H1 (cell line): ENCODE data around the gene NCAPD3. TPM values are rescaled to one million over a fixed set of nuclear protein-coding genes. Genes with fewer than 3 reads are reported as not detected.
A peak's percentile ranks its signal among the peaks of the same experiment; 100 is the strongest.

Experiments
- CBX5 ChIP-seq: fragments of 300-800, 300-1000 bp; sonication (generic); IDR thresholded peaks from 2 replicates; pipeline ENCODE4 v1.7.1; 2016; ENCODE audit warnings: antibody characterized with exemption, low read length, low read depth
- CHD2 ChIP-seq: IDR thresholded peaks from 2 replicates; pipeline ENCODE4 v1.6.1; 2012; ENCODE audit warnings: low read length, improper control_type of control experiment
- CTBP2 ChIP-seq: IDR thresholded peaks from 2 replicates; pipeline ENCODE4 v1.7.0; 2011; ENCODE audit warnings: borderline replicate concordance, mild to moderate bottlenecking, moderate library complexity, mixed read lengths, low read length; ENCODE audit not compliant: insufficient read depth, insufficient read length
- EGR1 ChIP-seq: IDR thresholded peaks from 2 replicates; pipeline ENCODE4 v1.6.1; 2011; ENCODE audit warnings: low read depth, low read length, borderline replicate concordance
- FOSL1 ChIP-seq: IDR thresholded peaks from 2 replicates; pipeline ENCODE4 v1.6.1; 2011; ENCODE audit warnings: mild to moderate bottlenecking, low read depth, low read length, moderate library complexity; ENCODE audit not compliant: insufficient read depth
- GABPA ChIP-seq: IDR thresholded peaks from 2 replicates; pipeline ENCODE4 v1.6.1; 2011; ENCODE audit warnings: mild to moderate bottlenecking, low read length, moderate library complexity, borderline replicate concordance; ENCODE audit not compliant: insufficient read depth
- GTF2F1 ChIP-seq: IDR thresholded peaks from 2 replicates; pipeline ENCODE4 v1.6.1; 2012; ENCODE audit warnings: low read depth, low read length, improper control_type of control experiment, borderline replicate concordance
- KDM1A ChIP-seq: fragments of 200-600, 300-600 bp; sonication (generic); IDR thresholded peaks from 2 replicates; pipeline ENCODE4 v1.7.1; 2016; ENCODE audit warnings: mild to moderate bottlenecking, low read length, borderline replicate concordance
- POLR2A ChIP-seq, 2 experiments: IDR thresholded peaks; 1 replicate in 1 of 2; 2 replicates in 1 of 2; pipeline ENCODE4 v1.6.1; 2011; ENCODE audit warnings: low read depth in 2 of 2, low read length in 2 of 2, mild to moderate bottlenecking in 2 of 2; ENCODE audit errors: control extremely low read depth in 1 of 2
- POLR2AphosphoS5 ChIP-seq: IDR thresholded peaks from 2 replicates; pipeline ENCODE4 v1.6.1; 2011; ENCODE audit warnings: low read depth, low read length
- RNF2 ChIP-seq: fragments of 200-900, 300-1000 bp; sonication (generic); IDR thresholded peaks from 2 replicates; pipeline ENCODE4 v1.7.1; 2016; ENCODE audit warnings: borderline replicate concordance, low read depth, mild to moderate bottlenecking, antibody characterized with exemption, low read length; ENCODE audit not compliant: poor library complexity, severe bottlenecking; ENCODE audit errors: missing control alignments
- RXRA ChIP-seq: IDR thresholded peaks from 2 replicates; pipeline ENCODE4 v1.6.1; 2011; ENCODE audit warnings: low read depth, mild to moderate bottlenecking, low read length, moderate library complexity; ENCODE audit not compliant: insufficient read depth
- SAP30 ChIP-seq: fragments of 300-600 bp; sonication (generic); IDR thresholded peaks from 2 replicates; pipeline ENCODE4 v1.7.1; 2012; ENCODE audit warnings: low read length, moderate library complexity, mild to moderate bottlenecking, inconsistent platforms; ENCODE audit not compliant: insufficient read depth, insufficient replicate concordance
- SIRT6 ChIP-seq: IDR thresholded peaks from one replicate; pipeline ENCODE4 v1.7.1; 2012; ENCODE audit warnings: low read length, inconsistent platforms
- SP1 ChIP-seq: IDR thresholded peaks from 2 replicates; pipeline ENCODE4 v1.6.1; 2011; ENCODE audit warnings: low read depth, low read length
- SRF ChIP-seq: IDR thresholded peaks from 2 replicates; pipeline ENCODE4 v1.6.1; 2011; ENCODE audit warnings: mild to moderate bottlenecking, low read depth, low read length, moderate library complexity
- SUZ12 ChIP-seq: fragments of 200-600 bp; sonication (generic); IDR thresholded peaks from 2 replicates; pipeline ENCODE4 v1.6.1; 2012; ENCODE audit warnings: mild to moderate bottlenecking, inconsistent platforms, low read length, moderate library complexity, mixed read lengths
- TAF7 ChIP-seq: optimal IDR thresholded peaks from 2 replicates; pipeline ENCODE3; 2011; ENCODE audit warnings: low read depth, mild to moderate bottlenecking, inconsistent platforms, low read length, moderate library complexity, borderline replicate concordance
- ZNF274 ChIP-seq: IDR thresholded peaks from 2 replicates; pipeline ENCODE4 v1.7.0; 2012; ENCODE audit warnings: low read length, borderline replicate concordance; ENCODE audit errors: extremely low read depth
- polyA plus RNA-seq, 7 experiments: library from polyadenylated mRNA; depleted of rRNA in 3 of 7; stranded (reverse) in 5 of 7; unstranded in 2 of 7; fragments of >200 nt in 5 of 7; fragments of 200-250 nt in 2 of 7; gene quantifications; 1 replicate in 5 of 7; 2 replicates in 1 of 7; 4 replicates in 1 of 7; pipeline versions ENCODE4 v1.2.1 to v1.2.3, GENCODE V29; 2011 to 2013; ENCODE audit warnings: missing spikeins in 2 of 7, mixed read lengths in 2 of 7
- total RNA-seq: library from RNA; stranded (reverse); fragmentation: NEBNext Ultra II Directional; extraction: Animal tissue kit (Norgen Biotek cat#: 25700); gene quantifications from 2 replicates; pipeline ENCODE4 v1.2.1, GENCODE V29; 2021
- TF ChIP-seq, protein P1 (sequence below): IDR thresholded peaks from 2 replicates; pipeline ENCODE4 v1.6.1; 2012; ENCODE audit warnings: inconsistent platforms
- TF ChIP-seq, protein P2 (sequence below): IDR thresholded peaks from 2 replicates; pipeline ENCODE4 v1.6.1; 2012; ENCODE audit warnings: inconsistent platforms
- TF ChIP-seq, protein P3 (sequence below): IDR thresholded peaks from 2 replicates; pipeline ENCODE4 v1.6.1; 2011; ENCODE audit warnings: low read depth, mild to moderate bottlenecking, low read length; ENCODE audit not compliant: insufficient read depth

The NCAPD3 gene
- total and polyA plus RNA-seq, 2 of the 8 experiments (the other 6 are each of a cell fraction or from before 2014, with no cell fraction given) = 26.5 to 55.2 TPM

DNA sequence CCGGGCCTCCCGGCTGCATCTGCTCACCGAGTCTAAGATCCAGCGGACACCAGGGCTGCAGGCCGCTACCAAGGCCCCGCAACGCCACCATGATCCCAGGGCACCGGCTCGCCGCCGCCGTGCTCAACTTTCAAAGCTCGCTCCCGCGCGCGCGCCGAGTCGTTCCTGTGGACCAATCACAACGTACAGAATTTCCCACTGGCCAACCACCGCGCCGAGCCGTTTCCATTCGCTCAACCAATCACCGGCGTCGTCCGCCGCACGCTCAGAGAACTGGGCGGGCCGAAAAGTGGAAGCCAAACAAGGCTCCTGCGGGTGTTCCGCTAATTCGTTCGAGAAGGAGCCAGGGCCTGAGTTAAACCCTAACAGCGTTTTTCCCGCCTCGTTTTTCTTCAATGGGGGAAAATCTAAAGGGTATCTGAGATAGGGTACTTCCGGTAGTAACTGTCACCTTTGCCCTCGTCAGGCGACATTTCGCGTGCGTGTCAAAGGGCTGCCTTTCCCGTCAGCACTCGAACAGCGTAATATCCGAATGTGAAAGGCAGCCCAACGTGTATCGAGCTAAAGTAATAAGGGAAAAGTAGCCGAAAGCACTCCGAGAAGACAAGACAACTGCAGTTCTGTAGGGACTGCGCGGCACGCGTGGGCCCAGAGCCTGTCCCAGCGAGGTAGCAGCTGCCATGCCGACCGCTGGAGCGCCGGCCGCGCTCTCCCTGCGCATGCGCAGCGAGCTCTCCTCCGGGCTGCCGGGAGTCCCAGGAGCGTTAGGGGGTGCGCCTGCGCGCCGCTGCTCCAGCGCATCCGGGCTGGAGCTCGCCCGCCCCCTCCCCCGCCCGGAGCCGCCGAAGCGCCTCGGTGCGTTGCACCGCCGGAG lies at the start of gene NCAPD3, which contains the start of gene VPS26B (continued):
- TF ChIP-seq, protein P1, sequence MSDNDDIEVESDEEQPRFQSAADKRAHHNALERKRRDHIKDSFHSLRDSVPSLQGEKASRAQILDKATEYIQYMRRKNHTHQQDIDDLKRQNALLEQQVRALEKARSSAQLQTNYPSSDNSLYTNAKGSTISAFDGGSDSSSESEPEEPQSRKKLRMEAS = peak; percentile 68
- TF ChIP-seq SUZ12 = no peak
- no peak; a peak in 1 of 3 replicates for TF ChIP-seq POLR2A (IDR thresholded peaks at IDR 0.05; ENCODE audit: control extremely low read depth in 1 of 2, low read depth in 2 of 2, low read length in 2 of 2)
- TF ChIP-seq RNF2 = no peak
- peak; percentile 55; the same call in 1 of the 2 replicates for TF ChIP-seq POLR2AphosphoS5
- no peak for TF ChIP-seq EGR1
- TF ChIP-seq, protein P2, sequence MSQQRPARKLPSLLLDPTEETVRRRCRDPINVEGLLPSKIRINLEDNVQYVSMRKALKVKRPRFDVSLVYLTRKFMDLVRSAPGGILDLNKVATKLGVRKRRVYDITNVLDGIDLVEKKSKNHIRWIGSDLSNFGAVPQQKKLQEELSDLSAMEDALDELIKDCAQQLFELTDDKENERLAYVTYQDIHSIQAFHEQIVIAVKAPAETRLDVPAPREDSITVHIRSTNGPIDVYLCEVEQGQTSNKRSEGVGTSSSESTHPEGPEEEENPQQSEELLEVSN = peak; percentile 84
- TF ChIP-seq SP1 = peak; percentile 88
- TF ChIP-seq CHD2 = 0 out of 2 replicates have a peak, but pooled peaks have one; percentile 57
- TF ChIP-seq ZNF274 = no peak
- TF ChIP-seq CBX5 = no peak
- TF ChIP-seq CTBP2 = no peak
- TF ChIP-seq GTF2F1 = no peak
- TF ChIP-seq FOSL1 = no peak
- TF ChIP-seq SIRT6 = no peak
- no peak for TF ChIP-seq RXRA
- TF ChIP-seq KDM1A = no peak; the same call in 1 of the 2 replicates
- TF ChIP-seq, protein P3, sequence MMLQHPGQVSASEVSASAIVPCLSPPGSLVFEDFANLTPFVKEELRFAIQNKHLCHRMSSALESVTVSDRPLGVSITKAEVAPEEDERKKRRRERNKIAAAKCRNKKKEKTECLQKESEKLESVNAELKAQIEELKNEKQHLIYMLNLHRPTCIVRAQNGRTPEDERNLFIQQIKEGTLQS = no peak
- no peak for TF ChIP-seq SRF
- TF ChIP-seq TAF7 = no peak
- TF ChIP-seq SAP30 = peak; percentile 99
- no peak for TF ChIP-seq GABPA
